ENCODE data around the gene MORN5. TPM values are rescaled to one million over a fixed set of nuclear protein-coding genes. Genes with fewer than 3 reads are reported as not detected.

Gene MORN5
- total and polyA plus RNA-seq, 2 donors (not counting 1 experiment from before 2014, with no cell fraction given) = not detected

- peaks cover 55% of the 10 kb centered on the region for H3K27me3 Mint-ChIP-seq
- Histone ChIP-seq H3K27me3 (replicated peaks in 1 of 4; ENCODE audit: control extremely low read depth in 1 of 4, control insufficient read depth in 3 of 4, insufficient read depth in 4 of 4, low read length in 3 of 4) (peaks cover 0 to 28% (median 10%) of the 10 kb centered on the region in 4 experiments), H3K9ac (ENCODE audit: low read length) (no peak overlapping the region), H3K4me1 (ENCODE audit: control insufficient read depth in 2 of 2, insufficient read depth in 2 of 2, low read length in 2 of 2) (no peaks in the 10 kb centered on the region), H2AFZ (ENCODE audit: insufficient read depth, low read depth, low read length, poor library complexity, severe bottlenecking) (no peak overlapping the region), H3K79me2 (ENCODE audit: control insufficient read depth, insufficient read depth, low read length) (no peaks in the 10 kb centered on the region), H3K4me3 (ENCODE audit: control extremely low read depth in 1 of 5, extremely low read depth in 1 of 5, insufficient read depth in 1 of 5, low read depth in 2 of 5, low read length in 4 of 5) (no peak overlapping the region), H3K27ac (ENCODE audit: low read length in 2 of 2) (no peak overlapping the region), H4K20me1 (ENCODE audit: control insufficient read depth, insufficient read depth, low read length, poor library complexity, severe bottlenecking) (no peaks in the 10 kb centered on the region), H3K9me3 (ENCODE audit: control extremely low read depth in 1 of 3, control insufficient read depth in 2 of 3, insufficient read depth in 1 of 3, low read length in 2 of 3) (peaks cover 0 to 3% (median 0%) of the 10 kb centered on the region in 3 donors), H3K4me2 (replicated peaks; ENCODE audit: low read depth, low read length, poor library complexity, severe bottlenecking) (no peak overlapping the region), H3K36me3 (replicated peaks in 1 of 2; ENCODE audit: control extremely low read depth in 1 of 2, control insufficient read depth in 1 of 2, extremely low read depth in 1 of 2, insufficient read depth in 2 of 2, low read length in 1 of 2) (no peaks in the 10 kb centered on the region)
- intact Hi-C loops (cut with micrococcal nuclease) = no loop called here
- H3K4me1 Mint-ChIP-seq = no peaks in the 10 kb centered on the region
- CTCF ChIA-PET = no interaction called here
- no peaks in the 10 kb centered on the region for H3K9me3 Mint-ChIP-seq (ENCODE audit: insufficient read depth)
- ATAC-seq (ENCODE audit: low read depth) (no peak), DNase-seq (no peak)
- H3K4me3 Mint-ChIP-seq = no peak overlapping the region
- no peak for TF ChIP-seq CTCF (IDR thresholded peaks at IDR 0.05)
- no peak for TF ChIP-seq EZH2 (IDR thresholded peaks at IDR 0.05; ENCODE audit: borderline replicate concordance, insufficient read depth, low read depth, low read length, poor library complexity, severe bottlenecking)
- POLR2A ChIA-PET = no interaction called here
- 95% methylated on average over 7 of the region's 7 CpGs for WGBS (ENCODE audit: insufficient coverage)
- H3K27ac Mint-ChIP-seq = no peak overlapping the region
Observed at GRCh38 chr9:122172131-122172530, 12.4 kb downstream of the MORN5 start.

GRCh38 chr9:122173670-122174069, 14.0 kb downstream of the MORN5 start:
- POLR2A ChIA-PET = no interaction called here
- Histone ChIP-seq H4K20me1 (ENCODE audit: control insufficient read depth, insufficient read depth, low read length, poor library complexity, severe bottlenecking) (no peaks in the 10 kb centered on the region), H3K4me1 (ENCODE audit: control insufficient read depth in 2 of 2, insufficient read depth in 2 of 2, low read length in 2 of 2) (no peaks in the 10 kb centered on the region), H3K4me3 (ENCODE audit: control extremely low read depth in 1 of 5, extremely low read depth in 1 of 5, insufficient read depth in 1 of 5, low read depth in 2 of 5, low read length in 4 of 5) (no peak overlapping the region), H3K9ac (ENCODE audit: low read length) (no peak overlapping the region), H3K27ac (ENCODE audit: low read length in 2 of 2) (no peak overlapping the region), H3K27me3 (replicated peaks in 1 of 4; ENCODE audit: control extremely low read depth in 1 of 4, control insufficient read depth in 3 of 4, insufficient read depth in 4 of 4, low read length in 3 of 4) (peaks cover 0 to 28% (median 10%) of the 10 kb centered on the region in 4 experiments), H3K36me3 (replicated peaks in 1 of 2; ENCODE audit: control extremely low read depth in 1 of 2, control insufficient read depth in 1 of 2, extremely low read depth in 1 of 2, insufficient read depth in 2 of 2, low read length in 1 of 2) (no peaks in the 10 kb centered on the region), H2AFZ (ENCODE audit: insufficient read depth, low read depth, low read length, poor library complexity, severe bottlenecking) (no peak overlapping the region), H3K79me2 (ENCODE audit: control insufficient read depth, insufficient read depth, low read length) (no peaks in the 10 kb centered on the region), H3K9me3 (ENCODE audit: control extremely low read depth in 1 of 3, control insufficient read depth in 2 of 3, insufficient read depth in 1 of 3, low read length in 2 of 3) (peaks cover 0 to 3% (median 0%) of the 10 kb centered on the region in 3 donors), H3K4me2 (replicated peaks; ENCODE audit: low read depth, low read length, poor library complexity, severe bottlenecking) (no peak overlapping the region)
- no peaks in the 10 kb centered on the region for H3K4me1 Mint-ChIP-seq
- DNase-seq = no peak
- H3K9me3 Mint-ChIP-seq (ENCODE audit: insufficient read depth) = no peaks in the 10 kb centered on the region
- CTCF ChIA-PET = no interaction called here
- WGBS (ENCODE audit: insufficient coverage) = 87% methylated on average over 3 of the region's 3 CpGs
- TF ChIP-seq EZH2 (IDR thresholded peaks at IDR 0.05; ENCODE audit: borderline replicate concordance, insufficient read depth, low read depth, low read length, poor library complexity, severe bottlenecking) = no peak
- no peak for TF ChIP-seq CTCF (IDR thresholded peaks at IDR 0.05)
- intact Hi-C loops (cut with micrococcal nuclease) = no loop called here
- no peak overlapping the region for H3K27ac Mint-ChIP-seq
- no peak overlapping the region for H3K4me3 Mint-ChIP-seq
- peaks cover 46% of the 10 kb centered on the region for H3K27me3 Mint-ChIP-seq
- no peak for ATAC-seq (ENCODE audit: low read depth)
